ENCODE results near the gene ZNF385A.

ZNF385A gene

GRCh38 chr12:54416687-54417603 lies 32.4 kb upstream of the ZNF385A start:
- no peak for DNase-seq (ENCODE audit: low read depth, low spot score)

GRCh38 chr12:54415221-54415929 lies 30.8 kb upstream of the ZNF385A start:
- DNase-seq (ENCODE audit: low read depth, low spot score) = no peak

DNA sequence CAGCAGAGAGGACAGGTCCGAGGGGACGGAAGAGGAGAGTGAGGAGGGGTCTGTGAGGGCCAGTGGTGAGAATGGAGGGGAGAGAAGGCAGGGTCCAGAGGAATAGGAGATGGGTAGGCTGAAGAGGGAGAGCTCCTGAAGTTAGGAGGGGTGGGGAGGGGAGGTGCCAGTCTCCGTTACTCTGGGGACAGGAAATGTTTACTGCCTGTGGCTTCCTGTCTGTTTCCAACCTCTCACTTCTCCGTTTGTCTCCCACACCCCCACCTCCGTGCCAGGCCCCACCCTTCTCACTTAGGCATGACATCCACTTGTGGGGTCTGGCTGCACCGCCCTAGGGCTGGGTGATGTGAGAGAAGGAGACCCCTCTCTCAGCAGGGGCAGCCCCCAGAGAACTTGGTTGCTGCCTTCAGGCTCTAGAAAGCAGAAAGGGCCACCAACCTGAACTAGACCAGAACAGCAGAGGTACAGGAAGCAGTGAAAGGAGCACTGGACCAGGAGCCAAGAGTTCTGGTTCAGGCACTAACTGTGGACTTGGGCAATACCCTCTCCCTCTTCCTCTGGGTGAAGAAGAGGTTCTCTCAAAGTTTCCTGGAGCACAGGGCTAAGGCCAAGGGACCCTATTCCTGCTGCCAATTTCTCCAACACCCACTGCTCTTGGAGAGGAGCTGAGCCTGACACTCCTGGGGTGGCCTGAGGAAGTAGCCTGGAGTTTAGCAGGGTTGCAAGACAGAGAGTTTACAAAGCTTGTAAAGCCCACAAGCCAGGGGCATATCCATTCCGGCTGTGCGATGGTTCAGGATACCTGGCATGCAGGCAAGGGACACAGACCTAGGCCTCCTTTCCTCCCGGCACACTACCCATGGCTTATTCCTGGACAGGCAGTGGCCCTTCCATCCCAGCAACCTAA lies 29.0 kb upstream of the ZNF385A start:
- DNase-seq (ENCODE audit: low read depth, low spot score) = no peak

DNA sequence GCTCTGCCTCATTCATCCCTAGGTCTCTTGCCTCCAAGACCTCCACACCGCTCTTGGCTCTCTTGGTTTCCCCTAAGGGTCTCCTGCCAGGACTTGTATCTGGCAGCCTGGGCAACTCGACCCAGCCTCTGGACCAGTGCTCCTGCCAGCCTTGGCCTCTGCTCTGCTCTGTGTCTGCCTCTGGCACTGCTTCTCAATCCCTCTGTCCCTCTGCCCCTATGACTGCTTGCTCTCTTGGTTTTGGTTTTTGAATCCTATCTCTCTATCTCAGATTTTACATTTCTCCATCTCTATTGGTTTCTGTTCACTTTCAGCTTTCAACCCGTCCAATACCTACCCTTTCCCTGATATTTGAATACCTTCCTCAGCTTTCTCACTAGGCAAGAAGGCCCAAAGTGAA lies 28.3 kb upstream of the ZNF385A start:
- DNase-seq (ENCODE audit: low read depth, low spot score) = no peak

DNA sequence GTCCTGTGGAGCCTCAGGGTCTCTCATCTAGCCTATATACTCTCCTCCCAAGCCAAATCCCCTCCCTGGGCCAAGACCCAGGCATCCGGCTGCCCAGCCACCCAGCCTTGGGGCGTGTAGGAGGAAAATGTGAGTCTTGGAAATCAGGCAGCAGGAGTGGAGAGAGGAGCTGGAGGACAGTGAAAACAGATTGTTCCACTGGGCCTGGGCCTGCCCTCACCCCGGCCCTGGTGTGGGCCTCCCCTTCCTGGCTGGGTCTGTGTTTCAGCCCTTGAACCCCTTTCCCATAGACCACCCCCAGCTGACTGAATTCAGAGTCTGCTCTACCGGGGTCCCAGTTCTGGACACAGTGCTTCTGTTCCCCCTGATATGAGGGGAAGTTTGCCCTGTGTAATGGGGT lies 27.8 kb upstream of the ZNF385A start:
- no peak for DNase-seq (ENCODE audit: low read depth, low spot score)

- peak; percentile 71 for DNase-seq (ENCODE audit: low read depth, low spot score)
Observed at GRCh38 chr12:54411391-54412241, 27.1 kb upstream of the ZNF385A start.

DNA sequence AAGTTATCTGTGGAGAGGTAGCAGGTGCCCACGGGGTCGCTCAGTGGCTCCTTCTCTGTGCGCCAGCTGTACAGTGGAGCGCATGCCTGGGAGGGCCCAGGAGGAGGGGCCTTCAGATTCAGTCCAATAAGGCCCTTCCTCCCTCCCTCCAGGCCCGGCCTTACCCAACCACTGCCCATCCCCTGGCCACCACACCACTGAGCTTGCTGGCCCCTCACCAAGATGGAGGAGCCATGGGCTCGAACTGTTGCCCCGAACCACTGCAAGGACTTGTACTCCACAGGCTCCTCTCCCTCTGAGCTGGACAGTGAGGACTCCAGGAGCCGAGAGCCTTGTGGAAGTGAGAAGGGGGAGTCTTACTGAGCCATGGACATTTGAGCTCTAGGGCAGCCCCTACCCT lies 24.7 kb upstream of the ZNF385A start:
- DNase-seq (ENCODE audit: low read depth, low spot score) = no peak

- DNase-seq (ENCODE audit: low read depth, low spot score) = no peak
Observed at GRCh38 chr12:54407183-54407905, 22.8 kb upstream of the ZNF385A start.

GRCh38 chr12:54405573-54405972 lies 21.0 kb upstream of the ZNF385A start:
- DNase-seq (ENCODE audit: low read depth, low spot score) = no peak

GRCh38 chr12:54405106-54405505 lies 20.6 kb upstream of the ZNF385A start:
- DNase-seq (ENCODE audit: low read depth, low spot score) = no peak

DNA sequence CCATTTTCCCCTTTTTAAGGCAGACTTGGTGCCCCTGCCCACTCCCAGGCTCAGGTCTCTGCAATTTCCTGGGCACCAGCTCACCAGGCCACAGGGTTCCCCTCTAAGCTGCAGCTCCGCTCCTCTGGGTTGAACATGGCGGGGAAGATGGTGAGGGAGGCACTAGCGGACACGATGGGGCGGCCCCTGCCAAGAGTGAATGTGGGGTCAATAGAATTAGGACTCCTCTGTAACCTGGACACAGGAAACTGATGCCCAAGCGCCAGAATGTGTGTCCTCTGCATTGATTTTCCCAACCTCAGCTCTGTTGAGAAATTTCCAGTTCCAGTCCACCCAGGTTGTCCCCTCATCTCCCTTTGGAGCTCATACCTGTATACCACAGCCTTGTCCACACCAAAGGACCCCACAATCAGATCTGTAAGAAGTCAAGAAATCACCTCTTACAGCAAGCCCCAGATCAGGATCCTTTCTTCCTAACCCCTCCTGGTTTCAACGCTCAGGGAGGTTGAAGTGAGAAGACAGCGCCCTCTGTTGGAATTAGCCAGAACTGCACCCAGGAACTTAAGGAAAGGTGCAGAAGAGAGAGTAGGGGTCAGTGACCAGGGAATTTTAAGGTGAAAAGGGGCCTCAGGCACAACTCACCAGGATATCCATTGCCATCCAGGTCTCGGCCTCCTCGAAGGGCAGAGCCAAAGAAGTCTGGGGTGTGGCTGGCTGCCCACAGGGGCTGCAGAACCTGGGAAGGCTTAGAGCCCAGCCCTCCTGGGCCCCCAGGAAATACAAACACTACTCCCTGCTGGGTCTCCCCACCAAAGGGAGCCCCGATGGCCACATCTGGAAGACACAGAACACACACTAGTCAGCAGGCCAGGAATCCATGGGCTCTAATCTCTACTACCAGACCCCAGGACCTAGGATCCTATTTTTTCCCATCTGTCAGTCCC lies 19.8 kb upstream of the ZNF385A start:
- DNase-seq (ENCODE audit: low read depth, low spot score) = peak; percentile 65

- DNase-seq (ENCODE audit: low read depth, low spot score) = no peak
Observed at GRCh38 chr12:54401119-54401518, 16.6 kb upstream of the ZNF385A start.

GRCh38 chr12:54398995-54399793 lies 14.7 kb upstream of the ZNF385A start:
- DNase-seq (ENCODE audit: low read depth, low spot score) = peak; percentile 93

- no peak for DNase-seq (ENCODE audit: low read depth, low spot score)
Observed at GRCh38 chr12:54398218-54398617, 13.7 kb upstream of the ZNF385A start.

DNA sequence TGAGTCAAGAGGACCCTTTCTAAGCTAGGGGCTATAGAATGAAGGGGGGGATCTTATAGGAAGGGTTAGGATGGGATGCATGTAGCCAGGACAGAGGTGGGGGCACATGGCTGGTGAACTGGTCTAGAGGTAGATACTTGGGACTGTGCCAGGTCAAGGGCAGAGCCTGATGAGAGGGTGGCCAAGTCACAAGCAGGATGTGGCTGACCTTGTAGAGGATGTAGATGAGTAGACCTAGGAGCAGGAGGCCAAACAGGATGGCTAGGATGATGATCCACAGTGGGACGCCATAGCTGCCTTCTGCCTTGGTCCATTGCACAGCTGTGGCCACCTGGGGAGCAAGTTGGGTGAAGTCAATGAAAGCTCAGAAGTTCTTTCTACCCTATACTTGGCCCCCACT lies 12.6 kb upstream of the ZNF385A start:
- DNase-seq (ENCODE audit: low read depth, low spot score) = no peak

DNA sequence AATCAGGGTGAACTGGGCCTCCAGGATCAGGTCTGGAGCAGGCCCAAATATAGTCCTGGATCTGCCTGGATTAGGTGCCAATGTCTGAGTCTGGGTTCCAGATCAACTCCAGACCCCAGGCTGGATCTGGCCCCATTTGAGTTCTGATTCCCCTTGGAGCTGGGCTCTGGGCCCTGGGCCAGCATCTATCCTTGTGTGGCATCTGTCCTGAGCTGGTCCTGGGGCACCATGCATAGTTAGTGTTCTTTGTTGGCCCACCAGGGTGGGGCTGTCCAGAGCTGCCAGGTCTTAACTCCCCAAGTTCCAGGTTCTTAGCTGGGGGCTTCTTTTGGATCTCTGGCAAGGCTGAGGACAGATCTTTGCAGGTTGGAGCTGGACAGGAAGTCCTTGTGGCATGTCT lies 11.0 kb upstream of the ZNF385A start:
- no peak for DNase-seq (ENCODE audit: low read depth, low spot score)

GRCh38 chr12:54394986-54395385 lies 10.5 kb upstream of the ZNF385A start:
- no peak for DNase-seq (ENCODE audit: low read depth, low spot score)

DNA sequence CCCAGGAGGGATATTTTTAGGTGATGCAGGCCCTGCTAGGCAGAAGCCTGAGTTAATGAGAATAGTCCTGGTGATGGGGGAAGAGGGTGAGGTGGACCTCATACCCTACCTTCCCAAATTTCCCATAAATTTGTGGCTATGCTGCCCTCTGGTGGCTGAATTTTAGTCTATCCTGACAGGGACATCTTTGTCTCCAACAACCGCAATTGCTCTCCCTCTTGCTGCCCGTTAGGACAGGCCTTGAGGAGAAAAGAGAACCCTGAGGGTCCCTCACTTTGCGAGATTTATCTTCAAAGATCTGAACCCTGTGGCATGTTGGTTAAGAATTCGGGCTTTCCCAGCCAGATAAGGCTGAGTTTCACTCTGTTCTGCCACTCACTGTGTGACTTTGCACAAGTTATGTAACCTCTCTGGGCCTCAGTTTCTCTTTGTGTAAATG lies 9.8 kb upstream of the ZNF385A start:
- peak; percentile 60 for DNase-seq (ENCODE audit: low read depth, low spot score)

Data from astrocyte of the hippocampus (primary cell).